ENCODE results near the gene PNKD.

- TF ChIP-seq CTCF (IDR thresholded peaks at IDR 0.05) (no peak), POLR2AphosphoS5 (IDR thresholded peaks at IDR 0.05) (no peak)
Measured at GRCh38 chr2:218228366-218229090, 41.8 kb upstream of the PNKD start.
